HUES6 (cell line): ENCODE measurements around the gene TPM3.
"Not testable (repeated sequence)": the region's sequence is repeated elsewhere in the genome, so short reads cannot be mapped to it uniquely, and the experiment has no call there.

Source experiments
- H3K27ac ChIP-seq: 2 replicates; pipeline ENCODE4 v1.7.0; 2013; ENCODE audit warnings: low read depth, mild to moderate bottlenecking, low read length, inconsistent platforms
- H3K27me3 ChIP-seq: 2 replicates; pipeline ENCODE4 v1.6.1; 2013; ENCODE audit warnings: low read length; ENCODE audit not compliant: control insufficient read depth, insufficient read depth
- H3K36me3 ChIP-seq: 2 replicates; pipeline ENCODE4 v1.6.1; 2013; ENCODE audit warnings: low read length; ENCODE audit not compliant: control insufficient read depth, insufficient read depth
- H3K4me1 ChIP-seq: 2 replicates; pipeline ENCODE4 v1.6.1; 2013; ENCODE audit warnings: low read length; ENCODE audit not compliant: control insufficient read depth, insufficient read depth
- H3K4me3 ChIP-seq: 2 replicates; pipeline ENCODE4 v1.5.1; 2013; ENCODE audit warnings: low read depth, low read length
- H3K9ac ChIP-seq: one replicate; pipeline ENCODE4 v1.6.1; 2013; ENCODE audit warnings: mild to moderate bottlenecking, low read length
- H3K9me3 ChIP-seq: 2 replicates; pipeline ENCODE4 v1.6.1; 2013; ENCODE audit warnings: low read depth, low read length; ENCODE audit not compliant: control insufficient read depth, insufficient read depth

The TPM3 gene

DNA sequence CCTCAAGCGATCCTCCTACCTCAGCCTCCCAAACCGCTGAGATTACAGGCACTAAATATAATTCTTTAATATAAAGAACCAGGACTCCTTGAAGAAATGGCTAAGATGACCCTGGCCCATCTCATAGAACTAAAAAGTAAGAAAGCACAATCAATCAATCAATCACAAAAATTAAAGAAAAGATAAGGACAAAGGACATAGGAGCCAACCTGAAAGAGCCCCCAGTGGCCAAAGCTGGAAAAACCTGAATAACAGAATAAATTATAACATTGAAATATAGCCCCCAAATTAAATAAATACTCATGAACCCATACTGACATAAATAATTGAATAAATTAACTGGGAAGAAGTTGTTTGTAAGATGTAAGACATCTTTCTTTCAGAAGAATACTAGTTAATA lies 45.9 kb downstream of the TPM3 start:
- no peaks in the 10 kb centered on the region for H3K27me3 ChIP-seq
- H3K27ac ChIP-seq: no peak overlapping the region
- H3K9me3 ChIP-seq: no peaks in the 10 kb centered on the region
- no peak overlapping the region for H3K4me3 ChIP-seq
- no peaks in the 10 kb centered on the region for H3K36me3 ChIP-seq
- no peaks in the 10 kb centered on the region for H3K4me1 ChIP-seq
- no peak overlapping the region for H3K9ac ChIP-seq

DNA sequence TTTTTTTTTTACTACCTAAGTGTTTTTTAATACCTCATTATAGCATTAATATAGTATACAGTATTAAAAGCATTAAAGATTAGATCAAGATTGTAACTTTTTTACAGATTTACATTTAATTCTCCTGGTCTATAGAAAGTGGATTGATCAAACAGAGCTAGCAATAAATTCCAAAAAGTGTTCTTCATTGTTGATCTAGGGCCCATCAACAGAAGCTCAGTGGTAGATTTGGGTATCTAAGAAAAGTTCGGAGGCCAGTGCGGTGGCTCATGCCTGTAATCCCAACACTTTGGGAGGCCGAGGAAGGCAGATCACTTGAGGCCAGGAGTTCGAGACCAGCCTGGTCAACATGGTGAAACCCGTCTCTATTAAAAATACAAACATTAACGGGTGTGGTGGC lies 49.5 kb downstream of the TPM3 start:
- no peaks in the 10 kb centered on the region for H3K36me3 ChIP-seq
- H3K4me1 ChIP-seq: no peaks in the 10 kb centered on the region
- H3K9me3 ChIP-seq: no peaks in the 10 kb centered on the region
- H3K9ac ChIP-seq: no peak overlapping the region
- H3K4me3 ChIP-seq: no peak overlapping the region
- no peak overlapping the region for H3K27ac ChIP-seq
- H3K27me3 ChIP-seq: no peaks in the 10 kb centered on the region

- Histone ChIP-seq H3K9ac (no peak overlapping the region), H3K4me1 (no peaks in the 10 kb centered on the region), H3K27ac (no peak overlapping the region)
Measured at GRCh38 chr1:154141240-154141639, 50.7 kb downstream of the TPM3 start.

GRCh38 chr1:154137888-154138287 lies 54.0 kb downstream of the TPM3 start:
- H3K4me1 ChIP-seq: no peaks in the 10 kb centered on the region
- no peaks in the 10 kb centered on the region for H3K27me3 ChIP-seq
- H3K27ac ChIP-seq: no peak overlapping the region
- H3K36me3 ChIP-seq: no peaks in the 10 kb centered on the region
- H3K9me3 ChIP-seq: no peaks in the 10 kb centered on the region
- H3K4me3 ChIP-seq: no peak overlapping the region
- H3K9ac ChIP-seq: no peak overlapping the region

More at GRCh38 chr1:154141240-154141639, 50.7 kb downstream of the TPM3 start:
- Histone ChIP-seq H3K36me3 (no peaks in the 10 kb centered on the region), H3K4me3 (no peak overlapping the region), H3K27me3 (no peaks in the 10 kb centered on the region), H3K9me3 (no peaks in the 10 kb centered on the region)

DNA sequence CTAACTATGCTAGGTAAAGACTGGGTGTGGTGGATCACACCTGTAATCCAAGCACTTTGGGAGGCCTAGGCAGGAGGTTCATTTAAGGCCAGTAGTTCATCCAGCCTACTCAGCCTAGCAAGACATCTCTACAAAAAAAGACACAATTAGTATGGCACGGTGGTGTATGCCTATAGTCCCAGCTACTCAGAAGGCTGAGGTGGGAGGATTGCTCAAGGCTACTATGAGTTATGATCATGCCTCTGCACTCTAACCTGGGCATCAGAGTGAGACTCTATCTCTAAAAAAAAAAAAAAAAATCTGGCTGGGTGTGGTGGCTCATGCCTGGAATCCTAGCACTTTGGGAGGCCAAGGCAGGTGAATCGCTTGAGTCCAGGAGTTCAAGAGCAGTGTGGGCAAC lies 58.6 kb downstream of the TPM3 start:
- Histone ChIP-seq H3K27me3 (no peaks in the 10 kb centered on the region), H3K9ac (no peak overlapping the region), H3K9me3 (no peaks in the 10 kb centered on the region), H3K4me1 (no peaks in the 10 kb centered on the region), H3K4me3 (no peak overlapping the region), H3K36me3 (no peaks in the 10 kb centered on the region), H3K27ac (no peak overlapping the region)

- Histone ChIP-seq H3K36me3 (no peaks in the 10 kb centered on the region), H3K9me3 (no peaks in the 10 kb centered on the region), H3K9ac (no peak overlapping the region), H3K4me1 (no peaks in the 10 kb centered on the region), H3K27ac (no peak overlapping the region), H3K27me3 (no peaks in the 10 kb centered on the region), H3K4me3 (no peak overlapping the region)
Measured at GRCh38 chr1:154129391-154129970, 62.4 kb downstream of the TPM3 start.

DNA sequence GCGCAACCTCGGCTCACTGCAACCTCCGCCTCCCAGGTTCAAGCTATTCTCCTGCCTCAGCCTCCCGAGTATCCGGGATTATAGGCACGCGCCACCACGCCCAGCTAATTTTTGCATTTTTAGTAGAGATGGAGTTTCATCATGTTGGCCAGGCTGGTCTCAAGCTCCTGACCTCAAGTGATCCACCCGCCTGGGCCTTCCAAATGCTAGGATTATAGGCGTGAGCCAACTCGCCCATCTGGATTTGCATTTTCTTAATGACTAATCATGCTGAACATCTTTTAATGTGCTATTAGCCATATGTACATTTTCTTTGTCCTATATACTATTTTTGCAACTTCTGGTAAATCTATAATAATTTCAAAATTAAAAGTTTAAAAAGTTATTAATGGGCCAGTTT lies 68.7 kb downstream of the TPM3 start:
- not testable (repeated sequence) for H3K4me1 ChIP-seq, H3K36me3 ChIP-seq, H3K9ac ChIP-seq, H3K27me3 ChIP-seq, H3K9me3 ChIP-seq, H3K27ac ChIP-seq, H3K4me3 ChIP-seq

GRCh38 chr1:154117642-154118041 lies 74.3 kb downstream of the TPM3 start:
- Histone ChIP-seq H3K36me3 (no peaks in the 10 kb centered on the region), H3K4me1 (no peaks in the 10 kb centered on the region), H3K9me3 (no peaks in the 10 kb centered on the region), H3K27me3 (no peaks in the 10 kb centered on the region), H3K4me3 (no peak overlapping the region), H3K9ac (no peak overlapping the region), H3K27ac (no peak overlapping the region)

GRCh38 chr1:154115180-154115579 lies 76.7 kb downstream of the TPM3 start:
- Histone ChIP-seq H3K27me3 (no peaks in the 10 kb centered on the region), H3K9me3 (no peaks in the 10 kb centered on the region), H3K4me1 (no peaks in the 10 kb centered on the region), H3K4me3 (no peak overlapping the region), H3K27ac (no peak overlapping the region), H3K36me3 (no peaks in the 10 kb centered on the region), H3K9ac (no peak overlapping the region)
